Measurements from ENCODE around the gene TP53I13.

DNA sequence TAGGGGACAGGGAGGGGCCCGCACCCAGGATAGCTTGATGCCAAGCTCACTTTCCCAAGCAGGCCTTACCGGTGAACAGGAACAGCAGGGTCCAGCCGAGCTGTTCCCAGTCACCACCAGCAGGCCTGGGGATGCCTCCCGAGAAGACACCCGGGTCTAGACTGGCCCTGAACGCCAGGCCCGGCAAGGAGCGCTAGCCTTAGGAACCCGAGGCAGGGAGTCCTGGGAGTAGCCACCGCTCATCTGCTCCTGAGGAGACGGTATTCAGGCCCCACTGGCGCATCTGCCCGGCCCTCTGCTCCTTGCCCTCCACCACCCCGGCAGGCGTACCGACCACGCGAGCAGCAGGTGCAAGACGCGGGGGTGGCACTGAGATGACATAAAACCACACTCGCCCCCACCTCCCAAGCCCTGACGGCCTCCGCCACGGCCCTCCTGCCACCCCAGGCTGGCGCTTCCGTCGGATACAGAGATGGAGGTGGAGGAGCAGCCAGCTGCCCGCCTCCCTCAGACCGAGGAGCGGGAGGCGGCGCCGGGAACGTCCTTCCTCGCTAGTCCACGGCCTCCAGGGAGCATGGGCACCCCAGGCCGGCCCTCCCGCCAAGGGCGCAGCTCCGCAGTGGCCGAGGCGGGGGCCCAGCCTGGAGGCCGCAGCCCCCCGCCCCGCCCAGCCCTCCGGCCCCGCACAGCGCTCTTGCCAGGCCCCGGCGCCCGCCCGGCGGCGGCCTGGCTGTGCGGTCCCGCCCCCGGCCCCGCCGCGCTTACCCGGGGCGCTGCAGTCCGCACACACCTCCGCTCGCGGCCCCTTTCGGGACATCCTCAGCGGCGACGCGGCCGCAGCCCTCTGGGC lies 20.3 kb downstream of the TP53I13 start:
- TF ChIP-seq, protein P1, sequence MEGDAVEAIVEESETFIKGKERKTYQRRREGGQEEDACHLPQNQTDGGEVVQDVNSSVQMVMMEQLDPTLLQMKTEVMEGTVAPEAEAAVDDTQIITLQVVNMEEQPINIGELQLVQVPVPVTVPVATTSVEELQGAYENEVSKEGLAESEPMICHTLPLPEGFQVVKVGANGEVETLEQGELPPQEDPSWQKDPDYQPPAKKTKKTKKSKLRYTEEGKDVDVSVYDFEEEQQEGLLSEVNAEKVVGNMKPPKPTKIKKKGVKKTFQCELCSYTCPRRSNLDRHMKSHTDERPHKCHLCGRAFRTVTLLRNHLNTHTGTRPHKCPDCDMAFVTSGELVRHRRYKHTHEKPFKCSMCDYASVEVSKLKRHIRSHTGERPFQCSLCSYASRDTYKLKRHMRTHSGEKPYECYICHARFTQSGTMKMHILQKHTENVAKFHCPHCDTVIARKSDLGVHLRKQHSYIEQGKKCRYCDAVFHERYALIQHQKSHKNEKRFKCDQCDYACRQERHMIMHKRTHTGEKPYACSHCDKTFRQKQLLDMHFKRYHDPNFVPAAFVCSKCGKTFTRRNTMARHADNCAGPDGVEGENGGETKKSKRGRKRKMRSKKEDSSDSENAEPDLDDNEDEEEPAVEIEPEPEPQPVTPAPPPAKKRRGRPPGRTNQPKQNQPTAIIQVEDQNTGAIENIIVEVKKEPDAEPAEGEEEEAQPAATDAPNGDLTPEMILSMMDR (conservative IDR thresholded peaks at IDR 0.05; ENCODE audit: low read length) = no peak
- no peak for TF ChIP-seq EZH2phosphoT487 (IDR thresholded peaks at IDR 0.05; ENCODE audit: borderline replicate concordance, low read depth, low read length)
